Smooth muscle cell (in vitro differentiated cells): ENCODE data around the gene RPS2. TPM values are rescaled to one million over a fixed set of nuclear protein-coding genes. Genes with fewer than 3 reads are reported as not detected.

ENCODE experiments used
- DNase-seq: peaks from one replicate; lab custom pipeline; 2025; ENCODE audit not compliant: unreplicated experiment; lab: John Stamatoyannopoulos, UW
- H2AFZ ChIP-seq: fragments of 200-600 bp; sonication (generic); 2 replicates; pipeline ENCODE4 v1.6.0; 2016; ENCODE audit warnings: antibody characterized with exemption, low read depth, mild to moderate bottlenecking
- H3F3A ChIP-seq: fragments of 200-600 bp; sonication (generic); 2 replicates; pipeline ENCODE4 v1.6.0; 2017; ENCODE audit warnings: antibody characterized with exemption, low read depth
- H3K27ac ChIP-seq: fragments of 200-600 bp; sonication (generic); 2 replicates; pipeline ENCODE4 v1.5.1; 2016; ENCODE audit warnings: low read depth, mild to moderate bottlenecking
- H3K27me3 ChIP-seq: fragments of 200-600 bp; sonication (generic); 2 replicates; pipeline ENCODE4 v1.6.1; 2016; ENCODE audit warnings: low read depth, mild to moderate bottlenecking
- H3K36me3 ChIP-seq: fragments of 200-600 bp; sonication (generic); 2 replicates; pipeline ENCODE4 v1.5.1; 2016; ENCODE audit warnings: low read depth
- H3K4me1 ChIP-seq: fragments of 200-600 bp; sonication (generic); 2 replicates; pipeline ENCODE4 v1.5.1; 2016; ENCODE audit warnings: low read depth
- H3K4me2 ChIP-seq: fragments of 200-600 bp; sonication (generic); 2 replicates; pipeline ENCODE4 v1.6.0; 2016; ENCODE audit warnings: mild to moderate bottlenecking
- H3K4me3 ChIP-seq: fragments of 200-600 bp; sonication (generic); 2 replicates; pipeline ENCODE4 v1.5.1; 2016; ENCODE audit warnings: mild to moderate bottlenecking
- H3K79me2 ChIP-seq: fragments of 200-600 bp; sonication (generic); 2 replicates; pipeline ENCODE4 v1.6.0; 2016; ENCODE audit warnings: low read depth, mild to moderate bottlenecking
- H3K9ac ChIP-seq: fragments of 200-600 bp; sonication (generic); 2 replicates; pipeline ENCODE4 v1.6.0; 2016; ENCODE audit warnings: low read depth
- H3K9me3 ChIP-seq: fragments of 200-600 bp; sonication (generic); replicated peaks from 2 replicates; pipeline ENCODE4 v1.5.1; 2016; ENCODE audit warnings: low read depth
- H4K20me1 ChIP-seq: fragments of 200-600 bp; sonication (generic); 2 replicates; pipeline ENCODE4 v1.6.0; 2016; ENCODE audit warnings: low read depth
- CTCF ChIP-seq: fragments of 200-600 bp; sonication (generic); IDR thresholded peaks from 2 replicates; pipeline ENCODE4 v1.5.1; 2017; ENCODE audit warnings: borderline replicate concordance, mild to moderate bottlenecking, antibody characterized with exemption; ENCODE audit not compliant: insufficient read depth, poor library complexity, severe bottlenecking
- whole genome bisulfite sequencing: methylation state at CpG from one replicate; pipeline ENCODE4 v1.1.7; 2016; ENCODE audit warnings: low lambda C conversion rate; 5-methylcytosine and 5-hydroxymethylcytosine counted together
- polyA plus RNA-seq: library from polyadenylated mRNA; unstranded; fragments of >200 nt; fragmentation: Nextera tagmentation; extraction: Ambion mirVana; gene quantifications from 2 replicates; pipeline ENCODE4 v1.2.1, GENCODE V29; 2016
- total RNA-seq: library from RNA; depleted of rRNA; stranded (reverse); fragments of >200 nt; gene quantifications from 2 replicates; pipeline ENCODE4 v1.2.3, GENCODE V29; 2014

The RPS2 gene
- total and polyA plus RNA-seq, 2 experiments from 2014 or later: 2,041 to 2,576 TPM

- H3K79me2 ChIP-seq: peaks cover 18% of the 10 kb centered on the region
- no peaks in the 10 kb centered on the region for H3F3A ChIP-seq
- no peak overlapping the region for H3K4me2 ChIP-seq
- H3K27me3 ChIP-seq: peaks cover 19% of the 10 kb centered on the region
- TF ChIP-seq CTCF: no peak
- no peak overlapping the region for H3K9ac ChIP-seq
- no peaks in the 10 kb centered on the region for H4K20me1 ChIP-seq
- H3K36me3 ChIP-seq: no peaks in the 10 kb centered on the region
- no peak overlapping the region for H2AFZ ChIP-seq
- no peak overlapping the region for H3K27ac ChIP-seq
- WGBS: 97% methylated on average over 42 of the region's 42 CpGs
- DNase-seq: no peak
- H3K4me3 ChIP-seq: no peak overlapping the region
- H3K4me1 ChIP-seq: peaks cover 12% of the 10 kb centered on the region
- H3K9me3 ChIP-seq: no peaks in the 10 kb centered on the region
Measured at GRCh38 chr16:1974157-1975070, 9.8 kb upstream of the RPS2 start.

DNA sequence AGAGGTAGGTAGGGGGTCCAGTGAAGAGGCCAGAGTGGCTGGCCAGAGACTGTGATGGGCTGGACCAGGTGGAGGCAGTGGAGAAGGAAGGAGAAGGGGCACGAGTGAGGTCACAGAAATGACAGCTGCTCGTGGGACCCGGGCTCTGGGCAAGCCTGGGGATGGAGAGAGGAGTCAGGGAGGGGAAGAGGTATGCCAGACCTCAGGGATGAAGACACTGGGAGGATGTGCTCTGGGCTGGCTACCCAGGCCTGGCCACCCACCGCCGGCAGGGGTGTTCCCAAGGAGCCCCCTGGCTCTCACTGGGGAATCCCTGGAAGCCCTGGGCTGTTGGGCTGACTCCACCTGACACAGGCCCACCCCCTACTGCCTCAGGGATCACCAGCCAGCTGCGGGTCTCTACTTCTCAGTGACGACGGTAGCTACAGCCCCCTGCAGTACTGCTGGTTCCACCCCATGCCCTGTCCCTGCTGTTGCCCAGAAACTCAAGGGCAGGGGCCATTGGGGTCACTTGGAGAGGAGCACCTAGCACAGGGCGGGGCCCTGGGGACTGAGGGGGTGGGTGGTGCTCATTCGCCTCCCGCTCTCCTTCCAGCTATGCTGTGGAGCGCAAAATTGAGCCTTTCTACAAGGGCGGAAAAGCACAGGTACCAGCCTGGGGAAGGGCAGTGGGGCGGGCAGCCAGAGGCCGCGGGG is 9.0 kb upstream of the RPS2 start:
- no peaks in the 10 kb centered on the region for H3K9me3 ChIP-seq
- peaks cover 5% of the 10 kb centered on the region for H3K4me1 ChIP-seq
- H3K36me3 ChIP-seq: no peaks in the 10 kb centered on the region
- H3K27ac ChIP-seq: no peak overlapping the region
- no peaks in the 10 kb centered on the region for H4K20me1 ChIP-seq
- WGBS: 98% methylated on average over 16 of the region's 16 CpGs
- no peak for DNase-seq
- no peaks in the 10 kb centered on the region for H3F3A ChIP-seq
- H3K79me2 ChIP-seq: peaks cover 18% of the 10 kb centered on the region
- no peak overlapping the region for H2AFZ ChIP-seq
- TF ChIP-seq CTCF: no peak
- no peak overlapping the region for H3K4me3 ChIP-seq
- H3K9ac ChIP-seq: no peak overlapping the region
- peaks cover 11% of the 10 kb centered on the region for H3K27me3 ChIP-seq
- peak overlapping the region; percentile 85 for H3K4me2 ChIP-seq

DNA sequence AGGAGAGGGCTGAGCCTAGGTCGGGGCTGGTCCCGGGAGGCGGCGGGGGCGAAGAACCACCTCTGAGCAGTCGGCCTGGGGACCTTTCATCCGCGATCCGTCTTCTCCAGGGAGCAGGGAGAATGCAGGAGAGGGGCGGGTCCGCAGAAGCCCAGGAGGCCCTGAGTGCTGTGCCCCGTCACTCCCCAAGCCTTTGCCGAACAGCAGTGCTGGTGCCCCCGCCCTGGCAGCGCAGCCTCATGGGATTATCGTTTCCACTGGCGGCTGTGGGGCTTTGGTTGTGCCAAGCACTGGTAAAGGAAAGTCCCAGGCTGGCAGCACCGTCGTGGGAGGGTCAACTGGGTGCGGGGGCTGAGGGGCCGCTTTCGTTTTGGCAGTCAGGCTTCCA is 7.9 kb upstream of the RPS2 start:
- no peak for TF ChIP-seq CTCF
- H3K4me1 ChIP-seq: peaks cover 5% of the 10 kb centered on the region
- H4K20me1 ChIP-seq: no peaks in the 10 kb centered on the region
- H3K4me3 ChIP-seq: peak overlapping the region; percentile 79
- H3K79me2 ChIP-seq: peaks cover 18% of the 10 kb centered on the region
- DNase-seq: no peak
- no peaks in the 10 kb centered on the region for H3K27me3 ChIP-seq
- no peaks in the 10 kb centered on the region for H3K9me3 ChIP-seq
- no peaks in the 10 kb centered on the region for H3K36me3 ChIP-seq
- no peaks in the 10 kb centered on the region for H3F3A ChIP-seq
- peak overlapping the region; percentile 77 for H3K27ac ChIP-seq
- H2AFZ ChIP-seq: no peak overlapping the region
- H3K4me2 ChIP-seq: peak overlapping the region; percentile 85
- H3K9ac ChIP-seq: peak overlapping the region; percentile 86
- WGBS: 9% methylated on average over 22 of the region's 22 CpGs
